ENCODE data around the gene TENM4.

- TF ChIP-seq CREB5 (CRISPR knock-in tag; IDR thresholded peaks at IDR 0.05; ENCODE audit: low read depth) (no peak), GLIS3 (CRISPR knock-in tag; IDR thresholded peaks at IDR 0.05) (no peak), RARB (CRISPR knock-in tag; IDR thresholded peaks at IDR 0.05) (no peak), ARNTL (CRISPR knock-in tag; IDR thresholded peaks at IDR 0.05; ENCODE audit: borderline replicate concordance, low read depth) (no peak), ZFP3 (CRISPR knock-in tag; IDR thresholded peaks at IDR 0.05) (no peak), CSDC2 (CRISPR knock-in tag; IDR thresholded peaks at IDR 0.05) (no peak), SNAI2 (CRISPR knock-in tag; IDR thresholded peaks at IDR 0.05) (no peak)
Observed at GRCh38 chr11:79390923-79391322, 49.9 kb downstream of the TENM4 start.
